Non-pigmented ciliary epithelial cell (primary cell): ENCODE data around the gene COX4I1.

Experiments
- DNase-seq: peaks from one replicate; pipeline ENCODE4 v3.0.0-alpha.2; 2010; ENCODE audit warnings: low read depth

Gene COX4I1

DNA sequence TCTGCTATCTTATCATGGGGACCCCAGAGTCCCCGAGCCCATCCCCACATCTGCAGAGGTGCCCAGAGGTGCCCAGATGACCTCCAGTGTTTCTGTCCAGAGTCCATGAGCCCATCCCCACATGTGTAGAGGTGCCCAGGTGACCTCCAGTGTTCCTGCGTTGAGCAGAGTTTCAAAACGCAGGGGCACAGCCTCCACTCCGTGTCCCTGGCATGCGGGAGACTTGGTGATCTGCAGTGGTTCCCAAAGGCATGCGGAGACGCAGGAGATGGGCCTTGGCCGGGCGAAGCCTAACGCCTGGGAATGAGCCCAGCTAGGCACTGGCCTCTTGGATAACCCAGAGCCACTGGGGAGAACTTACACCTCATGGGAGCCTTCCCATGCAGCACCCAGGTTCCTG, 41.3 kb downstream of the COX4I1 start:
- no peak for DNase-seq

DNA sequence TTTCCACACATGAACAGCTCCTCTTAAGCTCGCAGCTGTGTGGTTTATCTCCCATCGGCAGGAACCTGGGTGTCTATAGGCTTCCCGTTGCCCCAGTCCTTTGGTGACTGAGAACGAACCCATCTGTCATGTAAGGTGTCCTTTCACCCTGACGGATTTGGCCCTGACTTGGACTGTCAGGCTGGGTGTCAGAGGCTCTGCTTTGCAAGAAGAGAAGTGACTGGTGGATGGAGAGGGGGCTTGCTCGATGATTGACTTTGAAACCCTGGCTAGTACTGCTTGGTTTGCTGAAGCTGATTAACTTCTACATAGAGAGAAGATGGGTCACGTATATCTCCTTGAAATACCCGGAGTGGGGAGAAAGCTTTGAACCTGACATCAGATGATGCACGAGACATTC, 42.9 kb downstream of the COX4I1 start:
- no peak for DNase-seq

GRCh38 chr16:85842848-85843247, 43.4 kb downstream of the COX4I1 start:
- DNase-seq: no peak

DNA sequence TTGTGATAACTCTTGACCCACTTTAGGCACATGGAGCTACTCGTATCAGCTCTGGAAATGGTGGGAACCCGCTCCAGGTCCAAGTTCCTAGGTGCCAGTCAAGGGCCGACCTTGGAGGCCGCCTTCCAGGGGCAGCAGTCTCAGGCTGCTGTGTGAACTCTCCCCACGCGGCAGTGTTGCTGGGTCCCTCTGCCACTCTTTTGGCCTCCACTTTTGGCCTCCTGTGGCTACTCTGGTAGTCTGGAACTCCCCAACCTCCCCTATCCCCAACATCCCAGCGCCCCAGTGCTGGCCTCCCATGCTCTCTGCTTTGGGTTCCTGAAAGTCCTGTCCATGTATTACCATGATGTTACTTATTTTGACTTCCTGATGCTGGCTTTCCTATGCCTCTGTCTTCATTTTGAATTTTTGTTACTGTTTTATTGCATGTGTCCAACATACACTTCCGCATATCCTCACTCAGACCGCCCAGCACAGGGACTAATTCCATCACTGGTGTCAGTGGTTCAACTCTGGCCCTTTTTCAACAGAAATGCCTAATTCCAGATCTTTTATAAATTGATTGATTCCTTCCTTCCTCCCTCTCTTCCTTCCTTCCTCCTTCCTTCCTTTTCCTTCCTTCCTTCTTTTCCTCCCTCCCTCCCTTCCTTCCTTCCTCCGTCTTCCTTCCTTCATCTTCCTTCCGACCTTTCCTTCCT, 44.1 kb downstream of the COX4I1 start:
- DNase-seq: no peak

DNA sequence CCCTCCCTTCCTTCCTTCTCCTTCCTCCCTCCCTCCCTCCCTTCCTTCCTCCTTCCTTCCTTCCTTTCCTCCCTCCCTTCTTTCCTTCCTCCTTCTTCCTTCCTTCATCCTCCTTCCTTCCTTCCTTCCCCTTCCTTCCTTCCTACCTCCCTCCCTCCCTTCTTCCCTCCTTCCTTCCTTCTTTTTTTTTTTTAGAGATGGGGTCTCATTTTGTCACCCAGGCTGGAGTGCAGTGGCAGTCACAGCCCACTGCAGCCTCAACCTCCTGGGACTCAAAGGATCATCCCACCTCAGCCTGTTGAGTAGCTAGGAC, 44.6 kb downstream of the COX4I1 start:
- DNase-seq: no peak

DNA sequence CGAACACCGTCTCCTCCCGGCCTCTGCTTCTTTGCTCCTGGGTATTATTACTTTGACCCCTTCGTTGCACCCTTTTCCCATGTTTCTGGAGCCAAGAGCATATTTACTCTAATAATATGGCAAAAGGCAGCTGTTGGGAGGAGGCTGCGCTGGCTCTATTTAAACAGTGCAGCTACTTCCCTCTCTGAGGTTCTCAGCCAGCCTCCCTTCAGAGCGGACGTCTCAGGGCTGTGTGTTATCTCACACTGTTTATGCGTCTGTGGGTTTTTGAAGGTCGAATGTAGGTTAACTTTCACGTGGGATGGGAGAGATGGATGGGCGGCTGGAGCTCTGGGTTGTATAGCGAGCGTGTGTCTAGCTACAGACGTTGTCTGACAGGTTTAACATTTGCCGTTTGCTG, 45.3 kb downstream of the COX4I1 start:
- no peak for DNase-seq

DNA sequence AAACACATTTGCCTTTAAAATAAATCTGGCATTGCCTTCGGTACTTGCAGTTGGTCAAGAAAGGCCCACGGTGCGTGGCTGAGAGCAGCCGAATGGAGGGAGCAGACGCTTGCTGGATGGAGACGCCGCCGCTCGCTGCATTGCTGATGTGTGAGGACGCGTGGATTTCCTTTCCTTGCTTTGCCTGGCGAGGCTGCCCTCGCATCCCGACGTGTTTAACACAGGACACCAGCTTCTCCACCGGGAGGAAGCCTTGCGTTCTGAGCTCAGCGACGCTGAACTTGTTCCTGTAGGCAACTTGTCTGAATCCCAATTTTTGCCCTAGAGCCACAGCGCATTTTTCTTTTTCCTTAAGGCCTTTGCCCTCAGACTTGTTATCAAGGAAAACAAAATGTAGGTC, 45.8 kb downstream of the COX4I1 start:
- DNase-seq: no peak

DNA sequence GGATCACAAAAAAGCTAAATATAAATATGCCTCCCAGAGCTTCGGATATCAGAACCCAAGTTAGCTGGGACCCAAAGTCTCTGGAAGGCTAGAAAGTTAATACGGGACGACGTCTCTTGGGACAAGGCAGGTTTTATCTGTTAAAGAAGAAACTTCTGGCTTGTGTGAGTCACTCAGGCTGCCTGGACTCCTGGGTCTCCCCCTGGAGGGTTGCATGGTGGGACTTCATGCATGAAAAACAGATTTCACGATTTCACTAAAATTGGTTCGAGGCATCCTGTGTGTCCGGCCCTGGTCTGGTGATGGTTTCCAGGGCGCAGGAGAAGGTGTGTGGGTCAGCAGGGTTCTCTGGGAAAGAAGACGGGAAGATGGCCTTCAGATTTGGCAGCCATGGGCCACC, 47.0 kb downstream of the COX4I1 start:
- DNase-seq: no peak

DNA sequence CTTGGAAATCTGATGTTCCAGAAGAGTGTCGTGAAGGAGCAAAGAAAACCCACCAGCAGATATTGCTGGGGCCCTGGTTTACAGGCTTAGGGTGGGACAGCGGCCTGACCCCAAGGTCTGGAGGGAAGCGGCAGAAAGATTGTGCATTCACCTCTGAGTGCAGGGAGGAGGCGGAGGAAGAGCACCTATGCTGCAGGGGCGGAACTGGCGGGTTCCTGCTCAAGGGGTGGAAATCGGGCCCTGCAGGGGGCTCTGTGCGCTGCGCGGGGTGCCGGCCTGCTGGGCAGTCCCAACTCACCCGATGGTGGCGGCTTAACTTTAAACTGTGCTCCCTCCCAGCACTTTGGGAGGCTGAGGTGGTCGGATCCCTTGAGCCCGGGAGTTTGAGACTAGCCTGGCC, 47.5 kb downstream of the COX4I1 start:
- no peak for DNase-seq

- DNase-seq: no peak
These were observed 48.4 kb downstream of the COX4I1 start for GRCh38 chr16:85847681-85848601.

GRCh38 chr16:85848986-85849385, 49.5 kb downstream of the COX4I1 start:
- DNase-seq: no peak

- DNase-seq: no peak
These were observed 49.9 kb downstream of the COX4I1 start for GRCh38 chr16:85849388-85849787.

- no peak for DNase-seq
These were observed 50.9 kb downstream of the COX4I1 start for GRCh38 chr16:85850344-85850880.

DNA sequence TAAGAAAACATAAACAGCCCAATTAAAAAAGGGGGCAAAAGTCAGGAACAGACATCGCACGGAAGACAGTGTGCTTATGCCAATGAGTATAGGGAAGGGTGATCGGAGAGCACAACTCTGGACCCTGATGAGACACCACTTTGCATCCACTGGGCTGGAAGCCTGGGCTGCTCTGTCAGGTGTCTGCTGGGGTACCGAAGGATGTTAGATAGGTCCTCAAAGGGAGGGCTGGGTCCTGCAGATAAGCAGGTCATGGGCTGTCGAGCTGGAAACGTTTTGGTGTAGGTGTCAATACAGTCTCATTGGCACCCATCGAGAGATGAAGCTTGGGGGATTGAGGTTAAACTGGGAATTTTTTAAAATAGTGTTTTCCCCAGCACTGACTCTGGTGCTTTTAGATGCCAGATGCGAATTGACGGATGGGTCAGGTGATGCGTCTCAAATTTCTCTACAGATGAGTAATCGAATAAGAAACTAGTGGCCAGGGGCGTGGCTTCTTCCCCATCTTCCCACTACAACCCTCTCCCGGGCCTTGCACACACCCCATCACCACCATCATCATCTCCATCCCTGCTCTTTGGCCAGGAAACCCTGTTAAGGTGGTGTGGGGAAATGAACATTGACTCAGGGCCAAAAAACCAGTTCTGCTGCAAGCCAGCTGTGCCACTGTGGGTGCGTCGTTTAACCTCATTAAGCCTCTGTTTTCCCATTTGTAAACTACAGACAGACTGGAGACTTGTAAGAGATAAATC, 51.7 kb downstream of the COX4I1 start:
- DNase-seq: no peak

DNA sequence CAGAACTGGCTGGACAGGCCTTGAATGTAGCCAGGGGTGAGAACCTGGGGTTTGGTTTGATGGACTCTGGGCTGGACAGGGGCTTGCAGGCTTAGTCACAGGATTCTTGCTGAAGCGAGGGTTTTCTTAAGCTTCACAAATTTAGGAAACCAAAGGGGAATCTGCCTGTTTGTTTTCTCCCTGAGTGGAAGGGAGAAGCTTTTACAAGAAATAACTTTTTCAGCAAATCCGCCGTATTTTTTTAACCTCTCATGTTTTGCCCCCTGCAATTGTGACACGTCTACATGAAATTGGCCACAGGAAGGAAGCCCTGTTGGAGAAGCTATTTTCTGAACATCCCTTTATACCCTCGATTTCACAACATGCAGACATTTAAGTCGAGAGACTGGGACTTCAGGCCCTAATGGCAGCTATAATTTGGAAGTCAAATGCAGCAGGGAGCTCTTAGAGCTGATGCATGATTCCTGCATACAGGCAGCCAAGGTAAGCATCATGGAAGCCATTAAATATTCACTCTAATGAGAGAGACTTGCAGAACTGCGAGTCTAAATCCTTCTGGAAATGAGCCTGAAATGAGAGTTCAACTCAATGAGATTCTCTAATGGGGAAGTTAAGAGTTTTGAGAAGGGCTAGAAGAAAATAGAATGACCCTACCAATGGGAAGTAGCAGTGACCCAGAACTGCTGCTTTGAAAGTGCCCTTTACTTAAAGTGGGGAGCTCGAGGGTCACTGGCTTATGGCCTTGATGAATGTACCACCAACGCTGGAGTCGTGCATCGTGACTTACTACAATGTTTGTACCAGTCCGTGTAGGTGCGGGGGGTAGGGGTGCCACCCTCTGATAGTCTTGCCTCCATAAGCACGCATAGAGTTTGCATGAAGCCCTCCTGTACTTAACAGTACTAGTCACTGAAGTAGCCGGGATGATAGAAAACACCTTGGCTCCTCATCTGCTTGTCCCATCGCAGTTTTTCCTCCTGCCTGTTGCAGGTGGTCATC, 54.4 kb downstream of the COX4I1 start:
- DNase-seq: no peak

DNA sequence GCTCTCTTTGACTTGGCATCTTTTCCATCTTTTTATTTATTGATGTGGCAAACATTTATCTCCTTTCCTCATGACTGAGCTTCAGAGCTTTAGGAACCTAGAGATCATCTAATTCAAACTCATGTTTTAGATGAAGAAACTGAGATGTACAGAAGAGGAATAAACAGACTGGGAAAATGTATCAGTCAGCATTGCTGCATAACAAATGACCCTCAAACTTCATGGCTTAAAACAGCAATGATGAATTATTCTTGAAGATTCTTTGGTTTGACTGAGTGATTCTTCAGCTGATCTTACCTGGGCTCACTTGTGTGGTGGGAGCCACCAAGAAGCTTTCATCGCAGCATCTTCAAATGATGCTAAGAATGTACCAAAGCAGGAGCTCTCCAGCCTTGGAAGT, 55.4 kb downstream of the COX4I1 start:
- no peak for DNase-seq

DNA sequence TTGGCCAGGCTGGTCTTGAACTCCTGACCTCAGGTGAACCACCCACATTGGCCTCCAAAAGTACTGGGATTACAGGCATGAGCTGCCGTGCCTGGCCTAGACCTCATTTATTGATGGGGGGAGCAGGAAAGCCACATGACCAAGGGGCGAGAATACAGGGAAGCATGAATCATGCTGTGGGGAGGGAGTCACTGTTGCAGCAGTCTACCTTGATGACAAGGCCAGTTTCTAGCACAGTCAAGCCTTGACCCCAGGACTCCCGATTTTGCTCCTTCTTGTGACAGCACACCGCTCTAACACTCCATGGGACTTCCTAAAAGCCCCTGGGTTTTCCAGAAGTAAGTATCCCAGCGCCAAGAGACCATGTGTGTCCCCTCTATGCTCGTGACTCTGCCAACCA, 56.6 kb downstream of the COX4I1 start:
- DNase-seq: no peak

- no peak for DNase-seq
These were observed 57.1 kb downstream of the COX4I1 start for GRCh38 chr16:85856585-85856984.
